GM20431 (cell line): Measurements from ENCODE around the gene SMIM12.
"Not testable (repeated sequence)": the region's sequence is repeated elsewhere in the genome, so short reads cannot be mapped to it uniquely, and the experiment has no call there.

ENCODE experiments used
- in situ Hi-C: fragments of 300-500 bp; cut with MseI, MboI; formaldehyde crosslinking; loops from one replicate; pipeline ENCODE4 v1.15.0; 2020; ENCODE audit warnings: low sequenced_read_pairs; ENCODE audit not compliant: unreplicated experiment

Gene SMIM12

GRCh38 chr1:34845131-34845901 is 14.2 kb downstream of the SMIM12 start:
- in situ Hi-C loops = no loop called here

- in situ Hi-C loops = no loop called here
These were observed 15.3 kb downstream of the SMIM12 start for GRCh38 chr1:34844252-34844634.

- in situ Hi-C loops = no loop called here
These were observed 15.9 kb downstream of the SMIM12 start for GRCh38 chr1:34843392-34844251.

DNA sequence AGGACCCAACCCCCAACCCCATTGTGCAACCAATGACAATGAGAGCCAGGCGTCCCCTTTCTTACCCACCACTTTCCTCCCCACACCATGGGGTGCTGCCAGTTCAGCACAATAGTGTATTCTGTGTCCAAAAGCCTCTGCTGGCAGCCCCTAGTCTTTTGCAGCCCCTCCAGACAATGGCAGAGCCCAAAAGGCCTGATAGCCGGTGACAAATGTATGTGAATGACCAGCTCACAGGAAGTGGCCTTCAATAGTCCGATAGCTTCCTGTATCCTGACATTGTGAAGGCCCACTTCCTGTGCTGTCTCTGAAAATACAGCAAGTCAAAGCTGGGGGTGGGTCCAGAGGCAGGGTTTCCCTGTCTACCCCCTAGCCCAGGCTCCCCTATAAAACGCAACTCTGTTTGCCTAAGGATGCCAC is 16.6 kb downstream of the SMIM12 start:
- in situ Hi-C loops = no loop called here

GRCh38 chr1:34842073-34842472 is 17.5 kb downstream of the SMIM12 start:
- in situ Hi-C loops = no loop called here

GRCh38 chr1:34840426-34840825 is 19.1 kb downstream of the SMIM12 start:
- in situ Hi-C loops = no loop called here

- in situ Hi-C loops = no loop called here
These were observed 19.8 kb downstream of the SMIM12 start for GRCh38 chr1:34839526-34840305.

- in situ Hi-C loops = no loop called here
These were observed 25.8 kb downstream of the SMIM12 start for GRCh38 chr1:34833711-34834110.

GRCh38 chr1:34831721-34832246 is 27.8 kb downstream of the SMIM12 start:
- in situ Hi-C loops = no loop called here

GRCh38 chr1:34829250-34829649 is 30.3 kb downstream of the SMIM12 start:
- in situ Hi-C loops = no loop called here

- in situ Hi-C loops = no loop called here
These were observed 30.9 kb downstream of the SMIM12 start for GRCh38 chr1:34828611-34829010.

GRCh38 chr1:34827341-34827941 is 32.1 kb downstream of the SMIM12 start:
- in situ Hi-C loops = no loop called here

DNA sequence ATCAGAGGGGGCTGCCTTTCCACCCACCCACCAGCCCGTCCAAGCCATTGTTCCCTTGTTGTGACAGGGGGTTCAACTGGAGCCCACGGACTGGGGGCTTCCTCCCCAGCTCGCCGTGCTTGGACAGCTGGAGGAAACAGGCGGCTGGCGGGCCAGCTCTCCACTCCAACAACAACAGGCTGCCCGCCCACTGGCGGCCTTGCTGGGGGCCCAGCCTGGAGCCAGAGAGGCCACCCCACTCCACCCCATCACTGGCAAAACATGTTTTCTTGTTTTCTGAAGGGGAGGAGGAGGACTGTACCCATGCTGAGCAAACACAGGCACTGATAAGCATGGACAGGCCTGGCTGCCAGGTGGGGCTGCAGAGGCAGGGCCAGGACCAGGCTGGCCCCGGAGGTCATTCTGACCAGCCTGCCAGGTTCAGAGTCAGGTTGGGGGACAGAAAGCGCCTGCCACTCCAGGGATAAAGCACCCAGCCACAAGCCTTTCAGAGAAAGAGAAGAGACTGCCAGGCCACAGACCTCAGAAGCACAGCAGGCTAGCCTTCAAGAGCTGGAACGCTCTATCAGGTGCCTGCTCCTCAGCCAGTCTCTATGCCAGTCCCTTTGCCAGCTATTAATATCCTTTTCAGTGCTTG is 34.0 kb downstream of the SMIM12 start:
- in situ Hi-C loops = no loop called here

DNA sequence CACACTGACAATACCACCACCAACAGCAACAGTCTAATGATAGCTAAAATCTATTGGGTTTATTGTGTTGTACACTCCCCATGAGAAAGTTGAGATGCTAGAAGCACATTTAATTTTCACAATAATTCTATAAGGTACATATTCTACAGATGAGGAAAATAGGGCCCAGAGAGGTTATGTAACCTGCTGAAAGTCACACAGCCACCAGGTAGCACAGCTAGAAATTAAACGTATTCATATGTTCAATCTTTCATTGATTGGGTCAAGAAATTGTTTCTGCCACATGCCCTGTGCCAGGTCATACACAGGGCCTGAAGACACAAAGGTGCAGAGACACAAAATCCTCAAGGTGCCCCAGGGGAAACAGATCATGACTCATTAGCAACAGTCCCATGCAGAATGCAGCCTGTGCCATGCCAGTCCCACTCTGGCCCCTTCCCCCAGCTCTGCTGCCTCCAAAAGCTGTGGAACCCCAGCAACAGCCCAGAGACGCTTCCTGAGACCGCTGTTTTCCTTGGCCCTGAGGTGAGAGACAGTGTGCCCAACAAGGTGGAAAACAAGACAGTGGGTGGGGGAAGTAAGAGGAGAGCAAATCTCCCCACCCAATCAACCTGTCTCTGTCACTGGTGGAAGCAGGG is 34.6 kb downstream of the SMIM12 start:
- in situ Hi-C loops = no loop called here

DNA sequence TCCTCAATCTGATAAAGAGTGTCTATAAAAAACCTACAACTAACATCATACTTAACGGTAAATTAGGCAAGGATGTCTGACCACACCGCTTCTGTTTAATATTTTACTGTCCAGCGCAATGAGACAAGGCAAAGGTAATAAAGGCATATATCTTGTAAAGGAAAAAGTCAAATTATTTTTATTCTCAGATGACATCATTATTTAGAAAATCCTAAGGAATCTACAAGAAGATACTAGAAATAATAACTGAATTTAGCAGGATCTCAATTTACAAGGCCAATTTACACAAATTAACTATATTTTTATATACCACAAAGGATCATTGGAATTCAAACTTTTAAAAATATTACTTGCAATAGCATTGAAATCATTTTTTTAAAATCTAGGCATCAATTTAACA is 37.3 kb downstream of the SMIM12 start:
- in situ Hi-C loops = no loop called here

- in situ Hi-C loops = not testable (repeated sequence)
These were observed 40.7 kb downstream of the SMIM12 start for GRCh38 chr1:34818862-34819261.

DNA sequence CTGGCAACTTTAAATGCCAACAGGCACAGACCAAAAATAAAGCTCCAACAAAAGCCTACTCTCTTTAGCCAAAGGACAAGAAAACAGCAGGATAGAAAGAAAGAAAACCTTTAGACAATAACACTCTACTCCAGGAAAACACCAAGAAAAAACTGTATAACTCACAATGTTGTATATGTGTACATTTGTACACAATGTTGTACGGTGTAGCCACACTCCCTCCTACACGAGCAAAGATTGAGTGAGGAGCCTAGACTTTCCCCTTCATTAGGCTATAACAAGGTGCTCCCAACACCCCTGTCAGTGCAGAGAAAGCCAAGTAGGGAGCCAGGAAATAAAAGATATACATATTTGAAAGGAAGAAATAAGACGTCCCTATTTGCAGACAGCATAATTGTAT is 42.8 kb downstream of the SMIM12 start:
- in situ Hi-C loops = no loop called here

- in situ Hi-C loops = no loop called here
These were observed 43.2 kb downstream of the SMIM12 start for GRCh38 chr1:34816332-34816731.

DNA sequence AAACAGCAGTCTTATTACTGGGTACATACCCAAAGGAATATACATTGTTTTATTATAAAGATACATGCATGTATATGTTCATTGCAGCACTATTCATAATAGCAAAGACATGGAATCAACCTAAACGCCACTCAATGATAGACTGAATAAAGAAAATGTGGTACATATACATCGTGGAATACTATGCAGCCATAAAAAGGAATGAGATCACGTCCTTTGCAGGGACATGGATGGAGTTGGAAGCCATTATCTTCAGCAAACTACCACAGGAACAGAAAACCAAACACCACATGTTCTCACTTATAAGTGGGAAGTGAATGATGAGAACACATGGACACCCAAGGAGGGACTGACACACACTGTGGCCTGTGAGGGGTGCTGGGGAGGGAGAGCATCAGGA is 48.8 kb downstream of the SMIM12 start:
- in situ Hi-C loops = not testable (repeated sequence)
